ENCODE results near the gene DLX4. TPM values are rescaled to one million over a fixed set of nuclear protein-coding genes. Genes with fewer than 3 reads are reported as not detected.

The DLX4 gene
- total RNA-seq, 4 donors from 2014 or later: not detected

- in situ Hi-C loops (cut with MboI; ENCODE audit: low pct_ligation_motif_present in 1 of 4, low pct_unique_long_range_greater_than_20kb in 1 of 4, low sequenced_read_pairs in 3 of 4): loop anchor here in 1 of 4 donors (25.0 kb wide), 1 partner anchor 425 kb away; no protein-coding TSS in a partner anchor
- H3K27me3 ChIP-seq: peaks cover 85% of the 10 kb centered on the region
These were observed 18.2 kb downstream of the DLX4 start for GRCh38 chr17:49987290-49987585.

GRCh38 chr17:49987681-49988441, 18.9 kb downstream of the DLX4 start:
- Histone ChIP-seq H3K27ac (no peak overlapping the region), H3K27me3 (peaks cover 87% of the 10 kb centered on the region), H3K4me3 (no peak overlapping the region), H3K4me1 (peaks cover 0 to 4% (median 2%) of the 10 kb centered on the region in 4 donors), H3K9me3 (no peaks in the 10 kb centered on the region), H3K36me3 (no peaks in the 10 kb centered on the region)
- no peak for DNase-seq
- 10% methylated on average over 17 of the region's 17 CpGs; no CpG with 5 or more reads in 1 of the 2 donors for WGBS, 2 donors (ENCODE audit: low coverage in 1 of 2)
- in situ Hi-C loops (cut with MboI; ENCODE audit: low pct_ligation_motif_present in 1 of 4, low pct_unique_long_range_greater_than_20kb in 1 of 4, low sequenced_read_pairs in 3 of 4) (loop anchor here in 1 of 4 donors (25.0 kb wide), 1 partner anchor 426 kb away; no protein-coding TSS in a partner anchor), intact Hi-C loops (cut with DNase I; ENCODE audit: low total_unique reads) (no loop called here)
- TF ChIP-seq EP300 (IDR thresholded peaks at IDR 0.05; ENCODE audit: low read depth) (no peak), POLR2A (IDR thresholded peaks at IDR 0.05) (no peak), POLR2AphosphoS5 (IDR thresholded peaks at IDR 0.05) (no peak), CTCF (IDR thresholded peaks at IDR 0.05) (no peak)

More at GRCh38 chr17:49987290-49987585, 18.2 kb downstream of the DLX4 start:
- Histone ChIP-seq H3K27ac (no peak overlapping the region), H3K36me3 (no peaks in the 10 kb centered on the region), H3K4me1 (peaks cover 0 to 4% (median 2%) of the 10 kb centered on the region in 4 donors), H3K9me3 (no peaks in the 10 kb centered on the region), H3K4me3 (no peak overlapping the region)
- intact Hi-C loops (cut with DNase I; ENCODE audit: low total_unique reads): no loop called here
- TF ChIP-seq EP300 (IDR thresholded peaks at IDR 0.05; ENCODE audit: low read depth) (no peak), POLR2A (IDR thresholded peaks at IDR 0.05) (no peak), CTCF (IDR thresholded peaks at IDR 0.05) (no peak), POLR2AphosphoS5 (IDR thresholded peaks at IDR 0.05) (no peak)
- DNase-seq: no peak
- WGBS, 2 donors (ENCODE audit: low coverage in 1 of 2): 36% methylated on average over 2 of the region's 2 CpGs; no CpG with 5 or more reads in 1 of the 2 donors

- intact Hi-C loops (cut with DNase I; ENCODE audit: low total_unique reads): no loop called here
- no peak overlapping the region for H3K27ac ChIP-seq
- TF ChIP-seq POLR2A (IDR thresholded peaks at IDR 0.05) (no peak), CTCF (IDR thresholded peaks at IDR 0.05) (no peak), EP300 (IDR thresholded peaks at IDR 0.05; ENCODE audit: low read depth) (no peak), POLR2AphosphoS5 (IDR thresholded peaks at IDR 0.05) (no peak)
- H3K4me3 ChIP-seq: no peak overlapping the region
- no peaks in the 10 kb centered on the region for H3K9me3 ChIP-seq
- H3K4me1 ChIP-seq: peaks cover 9 to 20% (median 16%) of the 10 kb centered on the region in 4 donors
- H3K27me3 ChIP-seq: peaks cover 94% of the 10 kb centered on the region
- WGBS, 2 donors (ENCODE audit: low coverage in 1 of 2): 58% methylated on average over 4 of the region's 4 CpGs; no CpG with 5 or more reads in 1 of the 2 donors
- in situ Hi-C loops (cut with MboI; ENCODE audit: low pct_ligation_motif_present in 1 of 4, low pct_unique_long_range_greater_than_20kb in 1 of 4, low sequenced_read_pairs in 3 of 4): loop anchor here in 1 of 4 donors (25.0 kb wide), 1 partner anchor 427 kb away; no protein-coding TSS in a partner anchor
- H3K36me3 ChIP-seq: no peaks in the 10 kb centered on the region
- DNase-seq: no peak
These were observed 20.5 kb downstream of the DLX4 start for GRCh38 chr17:49989518-49989880.

- Histone ChIP-seq H3K36me3 (no peaks in the 10 kb centered on the region), H3K9me3 (no peaks in the 10 kb centered on the region), H3K27ac (no peak overlapping the region), H3K4me1 (peaks cover 12 to 27% (median 21%) of the 10 kb centered on the region in 4 donors), H3K27me3 (peaks cover 94% of the 10 kb centered on the region), H3K4me3 (no peak overlapping the region)
- DNase-seq: no peak
- in situ Hi-C loops (cut with MboI; ENCODE audit: low pct_ligation_motif_present in 1 of 4, low pct_unique_long_range_greater_than_20kb in 1 of 4, low sequenced_read_pairs in 3 of 4) (loop anchor here in 2 of 4 donors (10.0 to 25.0 kb wide), 2 partner anchors 126 to 428 kb away; no protein-coding TSS in a partner anchor), intact Hi-C loops (cut with DNase I; ENCODE audit: low total_unique reads) (no loop called here)
- WGBS, 2 donors (ENCODE audit: low coverage in 1 of 2): 13 to 46% methylated on average over 3 of the region's 3 CpGs
- TF ChIP-seq EP300 (IDR thresholded peaks at IDR 0.05; ENCODE audit: low read depth) (no peak), POLR2AphosphoS5 (IDR thresholded peaks at IDR 0.05) (no peak), CTCF (IDR thresholded peaks at IDR 0.05) (no peak), POLR2A (IDR thresholded peaks at IDR 0.05) (no peak)
These were observed 21.3 kb downstream of the DLX4 start for GRCh38 chr17:49990331-49990730.

Data from transverse colon (tissue), 4 donors.